ENCODE data around the gene A3GALT2.

- TF ChIP-seq CTCF (tag by site-specific recombination; IDR thresholded peaks at IDR 0.05) = no peak
- TF ChIP-seq ZSCAN18 (tag by site-specific recombination; IDR thresholded peaks at IDR 0.05) = no peak
- TF ChIP-seq ZBTB44 (tag by site-specific recombination; IDR thresholded peaks at IDR 0.05) = no peak
These were observed 48.4 kb downstream of the A3GALT2 start for GRCh38 chr1:33272509-33272908.
